H1 (cell line): Measurements from ENCODE around the gene EFEMP2. TPM values are rescaled to one million over a fixed set of nuclear protein-coding genes. Genes with fewer than 3 reads are reported as not detected.

ENCODE experiments used
- ASH2L ChIP-seq: fragments of 200-600, 300-600 bp; sonication (generic); IDR thresholded peaks from one replicate; pipeline ENCODE4 v1.7.1; 2017; ENCODE audit warnings: low read length
- CBX5 ChIP-seq: fragments of 300-800, 300-1000 bp; sonication (generic); IDR thresholded peaks from 2 replicates; pipeline ENCODE4 v1.7.1; 2016; ENCODE audit warnings: antibody characterized with exemption, low read length, low read depth
- CEBPB ChIP-seq: IDR thresholded peaks from 2 replicates; pipeline ENCODE4 v1.6.1; 2012; ENCODE audit warnings: low read depth, low read length
- EGR1 ChIP-seq: IDR thresholded peaks from 2 replicates; pipeline ENCODE4 v1.6.1; 2011; ENCODE audit warnings: low read depth, low read length, borderline replicate concordance
- EZH2 ChIP-seq: fragments of 200-600 bp; sonication (generic); IDR thresholded peaks from 2 replicates; pipeline ENCODE4 v1.7.1; 2012; ENCODE audit warnings: low read depth, mild to moderate bottlenecking, moderate library complexity, low read length, inconsistent platforms; ENCODE audit not compliant: severe bottlenecking
- HDAC2 ChIP-seq, 2 experiments: fragments of 300-600 bp in 1 of 2; sonication (generic) in 1 of 2; IDR thresholded peaks; 2 replicates each; pipeline ENCODE4 v1.6.1; 2011 to 2012; ENCODE audit warnings: low read depth in 2 of 2, low read length in 2 of 2, mild to moderate bottlenecking in 2 of 2, moderate library complexity in 2 of 2, borderline replicate concordance in 1 of 2, inconsistent platforms in 1 of 2
- KDM5A ChIP-seq: fragments of 200-600 bp; IDR thresholded peaks from 2 replicates; pipeline ENCODE4 v1.7.1; 2012; ENCODE audit warnings: mild to moderate bottlenecking, low read length, inconsistent platforms, mixed read lengths
- NANOG ChIP-seq: IDR thresholded peaks from 2 replicates; pipeline ENCODE4 v1.6.1; 2011; ENCODE audit warnings: low read length, low read depth, mild to moderate bottlenecking, inconsistent platforms; ENCODE audit not compliant: insufficient read depth, poor library complexity, severe bottlenecking
- POLR2A ChIP-seq, 2 experiments: IDR thresholded peaks; 1 replicate in 1 of 2; 2 replicates in 1 of 2; pipeline ENCODE4 v1.6.1; 2011; ENCODE audit warnings: low read depth in 2 of 2, low read length in 2 of 2, mild to moderate bottlenecking in 2 of 2; ENCODE audit errors: control extremely low read depth in 1 of 2
- SIX5 ChIP-seq: IDR thresholded peaks from 2 replicates; pipeline ENCODE4 v1.6.1; 2011; ENCODE audit warnings: mild to moderate bottlenecking, low read depth, low read length
- SRF ChIP-seq: IDR thresholded peaks from 2 replicates; pipeline ENCODE4 v1.6.1; 2011; ENCODE audit warnings: mild to moderate bottlenecking, low read depth, low read length, moderate library complexity
- YY1 ChIP-seq: IDR thresholded peaks from 2 replicates; pipeline ENCODE4 v1.6.1; 2011; ENCODE audit warnings: low read depth, mild to moderate bottlenecking, low read length
- polyA plus RNA-seq, 7 experiments: library from polyadenylated mRNA; depleted of rRNA in 3 of 7; stranded (reverse) in 5 of 7; unstranded in 2 of 7; fragments of >200 nt in 5 of 7; fragments of 200-250 nt in 2 of 7; gene quantifications; 1 replicate in 5 of 7; 2 replicates in 1 of 7; 4 replicates in 1 of 7; pipeline versions ENCODE4 v1.2.1 to v1.2.3, GENCODE V29; 2011 to 2013; ENCODE audit warnings: missing spikeins in 2 of 7, mixed read lengths in 2 of 7
- total RNA-seq: library from RNA; stranded (reverse); fragmentation: NEBNext Ultra II Directional; extraction: Animal tissue kit (Norgen Biotek cat#: 25700); gene quantifications from 2 replicates; pipeline ENCODE4 v1.2.1, GENCODE V29; 2021
- TF ChIP-seq, protein P1 (sequence below): fragments of 300-600 bp; sonication (generic); IDR thresholded peaks from 2 replicates; pipeline ENCODE4 v1.7.1; 2012; ENCODE audit warnings: low read length, moderate library complexity, mild to moderate bottlenecking, inconsistent platforms; ENCODE audit not compliant: insufficient replicate concordance

The EFEMP2 gene
- total and polyA plus RNA-seq, 2 of the 8 experiments (the other 6 are each of a cell fraction or from before 2014, with no cell fraction given), result 8.8 to 17.2 TPM

DNA sequence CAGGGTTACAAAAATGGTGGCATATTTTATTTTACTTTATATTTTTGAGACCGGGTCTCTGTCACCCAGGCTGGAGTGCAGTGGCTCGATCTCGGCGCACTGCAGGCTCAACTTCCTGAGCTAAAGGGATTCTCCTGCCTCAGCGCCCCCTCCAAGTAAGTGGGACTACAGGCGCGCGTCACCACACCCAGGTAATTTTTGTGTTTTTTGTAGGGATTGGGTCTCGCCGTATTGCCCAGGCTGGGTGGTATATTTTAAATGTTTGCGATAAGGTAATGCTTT lies 28.2 kb upstream of the EFEMP2 start (continued):
- TF ChIP-seq, protein P1, sequence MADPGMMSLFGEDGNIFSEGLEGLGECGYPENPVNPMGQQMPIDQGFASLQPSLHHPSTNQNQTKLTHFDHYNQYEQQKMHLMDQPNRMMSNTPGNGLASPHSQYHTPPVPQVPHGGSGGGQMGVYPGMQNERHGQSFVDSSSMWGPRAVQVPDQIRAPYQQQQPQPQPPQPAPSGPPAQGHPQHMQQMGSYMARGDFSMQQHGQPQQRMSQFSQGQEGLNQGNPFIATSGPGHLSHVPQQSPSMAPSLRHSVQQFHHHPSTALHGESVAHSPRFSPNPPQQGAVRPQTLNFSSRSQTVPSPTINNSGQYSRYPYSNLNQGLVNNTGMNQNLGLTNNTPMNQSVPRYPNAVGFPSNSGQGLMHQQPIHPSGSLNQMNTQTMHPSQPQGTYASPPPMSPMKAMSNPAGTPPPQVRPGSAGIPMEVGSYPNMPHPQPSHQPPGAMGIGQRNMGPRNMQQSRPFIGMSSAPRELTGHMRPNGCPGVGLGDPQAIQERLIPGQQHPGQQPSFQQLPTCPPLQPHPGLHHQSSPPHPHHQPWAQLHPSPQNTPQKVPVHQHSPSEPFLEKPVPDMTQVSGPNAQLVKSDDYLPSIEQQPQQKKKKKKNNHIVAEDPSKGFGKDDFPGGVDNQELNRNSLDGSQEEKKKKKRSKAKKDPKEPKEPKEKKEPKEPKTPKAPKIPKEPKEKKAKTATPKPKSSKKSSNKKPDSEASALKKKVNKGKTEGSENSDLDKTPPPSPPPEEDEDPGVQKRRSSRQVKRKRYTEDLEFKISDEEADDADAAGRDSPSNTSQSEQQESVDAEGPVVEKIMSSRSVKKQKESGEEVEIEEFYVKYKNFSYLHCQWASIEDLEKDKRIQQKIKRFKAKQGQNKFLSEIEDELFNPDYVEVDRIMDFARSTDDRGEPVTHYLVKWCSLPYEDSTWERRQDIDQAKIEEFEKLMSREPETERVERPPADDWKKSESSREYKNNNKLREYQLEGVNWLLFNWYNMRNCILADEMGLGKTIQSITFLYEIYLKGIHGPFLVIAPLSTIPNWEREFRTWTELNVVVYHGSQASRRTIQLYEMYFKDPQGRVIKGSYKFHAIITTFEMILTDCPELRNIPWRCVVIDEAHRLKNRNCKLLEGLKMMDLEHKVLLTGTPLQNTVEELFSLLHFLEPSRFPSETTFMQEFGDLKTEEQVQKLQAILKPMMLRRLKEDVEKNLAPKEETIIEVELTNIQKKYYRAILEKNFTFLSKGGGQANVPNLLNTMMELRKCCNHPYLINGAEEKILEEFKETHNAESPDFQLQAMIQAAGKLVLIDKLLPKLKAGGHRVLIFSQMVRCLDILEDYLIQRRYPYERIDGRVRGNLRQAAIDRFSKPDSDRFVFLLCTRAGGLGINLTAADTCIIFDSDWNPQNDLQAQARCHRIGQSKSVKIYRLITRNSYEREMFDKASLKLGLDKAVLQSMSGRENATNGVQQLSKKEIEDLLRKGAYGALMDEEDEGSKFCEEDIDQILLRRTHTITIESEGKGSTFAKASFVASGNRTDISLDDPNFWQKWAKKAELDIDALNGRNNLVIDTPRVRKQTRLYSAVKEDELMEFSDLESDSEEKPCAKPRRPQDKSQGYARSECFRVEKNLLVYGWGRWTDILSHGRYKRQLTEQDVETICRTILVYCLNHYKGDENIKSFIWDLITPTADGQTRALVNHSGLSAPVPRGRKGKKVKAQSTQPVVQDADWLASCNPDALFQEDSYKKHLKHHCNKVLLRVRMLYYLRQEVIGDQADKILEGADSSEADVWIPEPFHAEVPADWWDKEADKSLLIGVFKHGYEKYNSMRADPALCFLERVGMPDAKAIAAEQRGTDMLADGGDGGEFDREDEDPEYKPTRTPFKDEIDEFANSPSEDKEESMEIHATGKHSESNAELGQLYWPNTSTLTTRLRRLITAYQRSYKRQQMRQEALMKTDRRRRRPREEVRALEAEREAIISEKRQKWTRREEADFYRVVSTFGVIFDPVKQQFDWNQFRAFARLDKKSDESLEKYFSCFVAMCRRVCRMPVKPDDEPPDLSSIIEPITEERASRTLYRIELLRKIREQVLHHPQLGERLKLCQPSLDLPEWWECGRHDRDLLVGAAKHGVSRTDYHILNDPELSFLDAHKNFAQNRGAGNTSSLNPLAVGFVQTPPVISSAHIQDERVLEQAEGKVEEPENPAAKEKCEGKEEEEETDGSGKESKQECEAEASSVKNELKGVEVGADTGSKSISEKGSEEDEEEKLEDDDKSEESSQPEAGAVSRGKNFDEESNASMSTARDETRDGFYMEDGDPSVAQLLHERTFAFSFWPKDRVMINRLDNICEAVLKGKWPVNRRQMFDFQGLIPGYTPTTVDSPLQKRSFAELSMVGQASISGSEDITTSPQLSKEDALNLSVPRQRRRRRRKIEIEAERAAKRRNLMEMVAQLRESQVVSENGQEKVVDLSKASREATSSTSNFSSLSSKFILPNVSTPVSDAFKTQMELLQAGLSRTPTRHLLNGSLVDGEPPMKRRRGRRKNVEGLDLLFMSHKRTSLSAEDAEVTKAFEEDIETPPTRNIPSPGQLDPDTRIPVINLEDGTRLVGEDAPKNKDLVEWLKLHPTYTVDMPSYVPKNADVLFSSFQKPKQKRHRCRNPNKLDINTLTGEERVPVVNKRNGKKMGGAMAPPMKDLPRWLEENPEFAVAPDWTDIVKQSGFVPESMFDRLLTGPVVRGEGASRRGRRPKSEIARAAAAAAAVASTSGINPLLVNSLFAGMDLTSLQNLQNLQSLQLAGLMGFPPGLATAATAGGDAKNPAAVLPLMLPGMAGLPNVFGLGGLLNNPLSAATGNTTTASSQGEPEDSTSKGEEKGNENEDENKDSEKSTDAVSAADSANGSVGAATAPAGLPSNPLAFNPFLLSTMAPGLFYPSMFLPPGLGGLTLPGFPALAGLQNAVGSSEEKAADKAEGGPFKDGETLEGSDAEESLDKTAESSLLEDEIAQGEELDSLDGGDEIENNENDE, result no peak
- TF ChIP-seq EGR1, result no peak
- no peak for TF ChIP-seq NANOG
- no peak for TF ChIP-seq CEBPB
- no peak for TF ChIP-seq SIX5
- TF ChIP-seq ASH2L, result no peak
- no peak for TF ChIP-seq CBX5
- TF ChIP-seq EZH2, result no peak
- TF ChIP-seq SRF, result no peak
- no peak for TF ChIP-seq HDAC2 (IDR thresholded peaks at IDR 0.05; ENCODE audit: borderline replicate concordance in 1 of 2, low read depth in 2 of 2, low read length in 2 of 2)
- TF ChIP-seq YY1, result no peak
- no peak for TF ChIP-seq POLR2A (IDR thresholded peaks at IDR 0.05; ENCODE audit: control extremely low read depth in 1 of 2, low read depth in 2 of 2, low read length in 2 of 2)
- no peak for TF ChIP-seq KDM5A
